HG03469 (cell line): ENCODE results near the gene FANCB.

Experiments
- ATAC-seq: cut with Tn5 transposase; IDR thresholded peaks from one replicate; pipeline ENCODE4 v1.9.1; 2021; ENCODE audit warnings: mild to moderate bottlenecking, moderate library complexity, moderate number of reproducible peaks; ENCODE audit not compliant: unreplicated experiment

Gene FANCB

DNA sequence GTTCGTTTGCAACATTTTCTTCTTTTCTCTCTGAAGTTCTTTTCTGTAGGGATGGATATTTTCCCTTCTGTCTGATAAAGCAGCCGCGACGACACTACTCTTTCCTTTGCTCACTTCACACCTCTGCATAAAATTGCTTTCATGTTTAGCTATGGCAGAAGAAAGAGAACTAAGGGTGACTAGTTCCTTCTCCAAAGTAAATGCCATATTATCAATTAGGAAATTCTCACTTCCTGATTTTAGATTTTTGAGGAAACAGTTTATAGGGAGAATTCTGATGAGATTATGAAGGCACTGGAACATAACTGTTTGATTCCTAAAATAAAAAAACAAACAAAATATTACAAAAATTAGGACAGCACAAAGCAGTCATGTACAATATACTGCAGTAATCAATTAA is 29.2 kb downstream of the FANCB start:
- no peak for ATAC-seq

DNA sequence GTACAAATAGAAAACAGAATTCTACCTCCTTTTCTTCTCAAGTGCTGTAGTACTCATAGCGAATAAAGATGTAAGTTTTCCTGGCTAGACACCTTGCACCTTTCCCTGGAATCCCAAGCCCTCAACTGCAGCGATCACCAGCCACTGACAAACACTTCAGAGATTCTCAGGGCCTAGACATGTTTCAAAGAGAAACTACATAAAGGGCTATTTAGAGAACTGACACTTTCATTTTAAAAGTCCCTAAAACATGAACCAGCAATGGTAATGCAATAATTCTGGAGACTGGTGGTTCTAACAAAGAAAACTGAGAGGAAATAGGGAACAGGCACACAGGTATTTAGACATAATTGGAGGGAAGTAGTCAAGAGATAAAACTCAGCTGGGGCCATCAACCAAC is 35.7 kb downstream of the FANCB start:
- no peak for ATAC-seq

DNA sequence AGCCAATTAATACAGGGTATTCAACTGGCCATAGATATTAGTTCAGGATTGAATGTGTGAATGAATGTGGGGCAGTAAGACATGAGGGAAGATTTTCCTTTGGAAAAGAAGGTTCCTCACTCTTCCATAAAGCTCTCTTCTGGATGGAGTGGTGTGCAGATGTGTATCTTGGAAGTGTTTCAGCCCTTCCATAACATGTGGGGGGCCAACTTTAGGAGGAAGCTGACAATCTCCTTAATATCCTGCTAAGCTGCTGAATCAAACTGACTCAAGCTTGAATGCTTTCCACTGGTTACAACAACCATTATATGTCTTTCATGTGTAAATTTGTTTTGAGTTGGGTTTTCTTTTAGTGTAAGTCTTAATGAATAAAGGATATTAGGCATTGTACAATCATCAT is 40.3 kb downstream of the FANCB start:
- ATAC-seq, result no peak

DNA sequence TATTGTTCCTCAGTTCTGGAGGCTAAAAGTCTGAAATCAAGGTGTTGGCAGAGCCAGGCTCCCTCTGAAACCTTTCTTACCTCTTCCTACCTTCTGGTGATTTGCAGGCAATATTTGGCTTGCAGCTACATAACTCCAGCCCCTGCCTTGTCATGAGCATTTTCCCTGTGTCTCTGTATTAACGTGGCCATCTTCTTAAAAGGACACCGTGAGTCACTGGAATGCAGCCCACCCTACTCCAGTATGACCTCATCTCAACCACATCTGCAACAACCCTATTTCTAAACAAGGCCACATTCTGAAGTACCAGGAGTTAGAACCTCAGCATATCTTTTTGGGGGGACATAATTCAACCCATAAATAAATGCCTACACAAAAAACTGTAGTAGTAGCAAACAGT is 40.7 kb downstream of the FANCB start:
- no peak for ATAC-seq

DNA sequence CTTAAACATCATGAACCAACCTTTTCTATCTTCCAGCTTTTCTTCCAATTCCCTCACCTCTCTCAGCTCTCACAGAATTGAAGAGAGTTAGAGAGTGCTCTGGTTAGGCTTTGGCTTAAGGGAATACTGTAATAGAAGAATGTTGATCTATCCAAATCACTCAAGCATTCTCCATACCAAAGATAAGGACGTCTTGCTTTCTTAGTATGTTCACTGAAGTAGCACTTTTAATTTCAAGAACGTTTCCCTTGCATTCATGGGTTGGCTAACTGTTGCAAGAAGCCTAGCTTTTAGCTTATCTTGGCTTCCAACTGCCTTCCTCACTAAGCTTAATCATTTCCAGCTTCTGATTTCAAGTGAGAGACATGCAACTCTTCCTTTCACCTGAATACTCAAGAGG is 43.2 kb downstream of the FANCB start:
- no peak for ATAC-seq

DNA sequence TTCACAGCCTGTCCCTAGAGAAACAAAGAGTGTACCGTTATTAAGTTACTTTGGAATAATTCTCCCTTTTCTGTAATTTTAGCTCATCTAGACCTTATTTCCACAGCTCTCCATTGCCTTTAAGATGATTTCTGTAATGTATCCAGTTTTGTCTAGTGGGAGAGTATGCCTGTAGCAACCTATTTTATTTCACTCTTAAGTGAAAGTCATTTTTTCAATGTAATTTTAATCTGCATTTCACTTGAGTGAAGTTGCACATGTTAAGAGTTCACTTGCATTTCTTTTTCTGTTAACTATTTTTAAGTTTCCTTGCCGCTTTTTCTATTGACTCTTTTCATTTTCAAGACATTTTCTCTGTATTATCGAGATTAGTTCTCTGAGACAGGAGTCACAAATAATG is 46.5 kb downstream of the FANCB start:
- ATAC-seq, result no peak

DNA sequence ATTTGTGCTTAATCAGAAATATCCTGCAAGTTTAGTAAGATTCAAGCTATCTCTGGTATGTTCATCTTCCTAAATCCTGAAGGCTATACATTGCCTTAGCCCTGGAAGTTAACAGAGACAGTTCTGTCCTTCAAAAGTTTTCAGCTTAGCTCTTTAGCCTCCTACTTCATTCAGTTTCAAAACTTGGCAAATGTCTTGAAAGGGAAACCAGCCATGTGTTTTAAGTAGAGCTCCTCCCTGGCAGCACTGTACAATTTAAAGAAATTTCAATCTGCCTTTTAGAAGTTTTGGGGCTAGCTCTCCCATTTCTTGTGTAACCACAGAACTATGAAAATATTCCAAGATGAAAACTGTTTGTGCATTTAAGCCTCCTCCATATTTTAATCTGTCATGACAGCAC is 47.0 kb downstream of the FANCB start:
- ATAC-seq, result no peak

DNA sequence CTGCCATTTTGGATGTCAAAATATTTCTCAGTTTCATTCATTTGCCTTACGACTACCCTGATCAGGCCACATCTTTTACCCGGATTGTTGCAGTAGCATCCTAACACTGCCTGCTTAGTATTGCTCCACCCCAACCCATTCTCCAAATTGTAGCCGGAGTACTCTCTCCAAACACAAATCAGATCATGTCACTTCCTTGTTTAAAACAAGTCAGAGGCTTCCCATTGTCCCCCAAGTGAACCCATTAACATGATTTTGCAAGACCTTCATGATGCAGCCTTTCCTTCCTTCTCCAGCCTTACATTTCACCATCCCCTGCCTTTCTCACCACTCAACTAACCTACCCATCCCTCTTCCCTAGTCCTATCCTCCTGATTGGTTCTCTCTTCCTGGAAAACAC is 53.1 kb downstream of the FANCB start:
- no peak for ATAC-seq

DNA sequence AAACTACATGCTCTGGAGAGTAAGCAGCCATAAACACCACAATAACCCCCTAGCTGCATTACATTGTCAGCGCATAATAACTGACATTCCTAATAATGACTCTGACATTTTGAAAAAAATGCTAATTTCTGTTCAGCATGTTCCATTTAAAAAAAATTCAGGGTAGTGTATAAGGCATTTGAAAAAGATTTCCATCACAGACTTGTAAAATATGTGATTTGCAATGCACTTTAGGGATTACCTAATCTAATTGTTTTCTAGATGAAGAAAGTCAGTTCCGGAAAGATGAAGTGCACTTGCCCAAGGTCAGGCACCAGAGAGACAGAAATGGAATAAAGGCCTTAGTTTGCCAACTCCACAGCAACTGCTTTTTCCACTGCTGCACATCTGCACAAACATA is 55.3 kb downstream of the FANCB start:
- ATAC-seq, result no peak

DNA sequence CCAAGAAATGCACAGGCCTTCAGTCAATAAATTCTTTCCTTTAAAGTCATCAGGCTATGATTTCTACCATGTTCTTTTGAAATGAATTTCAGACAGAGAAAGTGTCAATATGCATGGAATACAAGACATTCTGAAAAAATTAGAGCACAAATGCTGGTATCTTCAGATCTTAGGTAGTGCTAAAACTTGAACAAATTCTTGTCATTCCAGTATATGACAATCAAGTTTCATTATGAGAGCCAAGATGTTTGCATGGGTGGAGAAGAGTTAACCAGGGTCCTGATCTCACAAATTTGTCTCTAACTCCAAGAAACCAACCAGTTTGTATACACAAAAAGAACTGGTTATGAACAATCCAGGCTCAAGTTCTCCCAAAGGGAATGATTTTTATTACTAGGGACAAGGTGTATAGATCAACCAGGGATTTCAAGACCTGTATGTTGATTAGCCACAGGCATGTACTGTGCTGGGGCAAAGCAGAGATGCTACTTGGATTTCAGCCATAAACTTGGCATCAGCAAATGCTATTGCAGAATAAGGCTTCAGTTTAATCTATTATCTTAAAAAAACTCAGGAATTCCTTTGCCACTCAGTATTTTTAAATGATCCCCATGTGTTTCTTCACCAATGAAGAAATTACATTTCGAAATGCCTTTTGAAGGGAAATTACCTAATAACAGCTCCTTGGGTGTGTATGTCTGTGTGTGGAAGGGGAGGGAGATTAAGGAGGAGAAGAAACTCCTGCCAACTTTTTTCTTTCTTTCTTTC is 69.7 kb downstream of the FANCB start:
- no peak for ATAC-seq

DNA sequence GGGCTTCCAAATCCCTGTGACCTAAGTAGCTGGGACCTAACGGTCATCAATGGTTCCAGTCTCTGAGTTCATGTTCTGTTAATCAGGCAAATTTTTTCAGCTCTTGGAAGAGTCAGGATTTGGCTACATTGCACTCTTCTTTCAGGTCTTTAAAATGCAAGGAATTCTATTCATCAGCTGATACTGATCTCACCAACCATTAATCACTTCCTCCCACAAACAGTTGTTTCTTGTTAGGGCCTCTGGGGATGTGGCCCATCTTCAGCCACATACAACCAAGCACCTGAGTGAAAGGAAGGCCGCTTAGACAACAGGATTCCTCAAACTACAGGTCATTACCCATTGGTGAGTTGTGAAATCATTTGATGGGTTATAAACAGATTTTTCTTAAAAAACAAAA is 71.7 kb downstream of the FANCB start:
- ATAC-seq, result no peak

DNA sequence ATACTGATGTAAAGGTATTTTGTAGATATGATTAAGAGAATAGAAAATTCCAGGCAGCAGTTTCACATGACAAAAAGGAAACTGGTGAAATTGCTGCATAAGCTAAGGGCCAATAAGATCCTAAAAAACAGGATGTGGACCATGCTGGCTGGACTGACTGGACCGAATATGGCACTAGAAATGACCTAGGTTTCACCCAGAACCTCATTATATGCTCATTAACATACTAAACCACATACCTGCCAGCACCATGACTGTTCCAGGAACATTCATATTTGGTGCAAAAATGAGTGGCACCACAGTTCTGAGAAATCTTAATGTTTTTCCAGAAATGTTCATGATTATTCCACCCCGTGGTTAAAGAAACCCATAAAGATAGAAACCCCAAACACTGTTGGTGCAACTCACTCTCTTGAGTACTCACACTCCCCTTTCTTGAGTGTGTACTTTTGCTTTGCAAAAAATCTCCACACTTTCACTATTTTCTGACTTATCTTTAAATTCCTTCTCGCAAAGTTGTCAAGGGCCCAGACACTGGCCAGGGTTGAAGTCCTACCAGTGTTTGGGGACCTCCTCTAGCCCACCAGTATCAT is 74.0 kb downstream of the FANCB start:
- ATAC-seq, result no peak
